ENCODE data around the gene NGRN.
"Not testable (repeated sequence)": the region's sequence is repeated elsewhere in the genome, so short reads cannot be mapped to it uniquely, and the experiment has no call there.

NGRN gene

GRCh38 chr15:90300988-90301706, 35.7 kb downstream of the NGRN start:
- no peak for TF ChIP-seq SPI1 (IDR thresholded peaks at IDR 0.05; ENCODE audit: borderline replicate concordance, low read depth)
- TF ChIP-seq REST (IDR thresholded peaks at IDR 0.05; ENCODE audit: insufficient replicate concordance, low read depth), result no peak
- TF ChIP-seq CTCF (IDR thresholded peaks at IDR 0.05; ENCODE audit: insufficient read depth, low read length), result peak; percentile 72
- no peak for TF ChIP-seq POLR2AphosphoS5 (IDR thresholded peaks at IDR 0.05; ENCODE audit: low read depth)
- TF ChIP-seq GABPA (IDR thresholded peaks at IDR 0.05; ENCODE audit: low read depth), result no peak
- no peak overlapping the region for H3K27ac ChIP-seq (replicated peaks)
- H3K4me3 ChIP-seq (replicated peaks; ENCODE audit: insufficient read depth, low read length), result no peak overlapping the region
- DNase-seq (ENCODE audit: low read depth in 1 of 2, low spot score in 1 of 2), result peak; percentile 18 to 63
- no peaks in the 10 kb centered on the region for H3K27me3 ChIP-seq (ENCODE audit: insufficient read depth, poor library complexity, severe bottlenecking)

- H3K27ac ChIP-seq (replicated peaks), result no peak overlapping the region
- no peaks in the 10 kb centered on the region for H3K27me3 ChIP-seq (ENCODE audit: insufficient read depth, poor library complexity, severe bottlenecking)
- no peak for TF ChIP-seq CTCF (IDR thresholded peaks at IDR 0.05; ENCODE audit: insufficient read depth, low read length)
- no peak for TF ChIP-seq REST (IDR thresholded peaks at IDR 0.05; ENCODE audit: insufficient replicate concordance, low read depth)
- TF ChIP-seq GABPA (IDR thresholded peaks at IDR 0.05; ENCODE audit: low read depth), result no peak
- no peak for TF ChIP-seq SPI1 (IDR thresholded peaks at IDR 0.05; ENCODE audit: borderline replicate concordance, low read depth)
- TF ChIP-seq POLR2AphosphoS5 (IDR thresholded peaks at IDR 0.05; ENCODE audit: low read depth), result no peak
- no peak for DNase-seq (ENCODE audit: low read depth in 1 of 2, low spot score in 1 of 2)
- no peak overlapping the region for H3K4me3 ChIP-seq (replicated peaks; ENCODE audit: insufficient read depth, low read length)
Measured at GRCh38 chr15:90301707-90302300, 36.3 kb downstream of the NGRN start.

- not testable (repeated sequence) for DNase-seq (ENCODE audit: low read depth in 1 of 2, low spot score in 1 of 2); H3K27ac ChIP-seq (replicated peaks); H3K4me3 ChIP-seq (replicated peaks; ENCODE audit: insufficient read depth, low read length); H3K27me3 ChIP-seq (ENCODE audit: insufficient read depth, poor library complexity, severe bottlenecking)
Measured at GRCh38 chr15:90305355-90305754, 39.9 kb downstream of the NGRN start.

- no peaks in the 10 kb centered on the region for H3K27me3 ChIP-seq (ENCODE audit: insufficient read depth, poor library complexity, severe bottlenecking)
- DNase-seq (ENCODE audit: low read depth in 1 of 2, low spot score in 1 of 2), result no peak
- no peak overlapping the region for H3K27ac ChIP-seq (replicated peaks)
Measured at GRCh38 chr15:90305932-90306331, 40.5 kb downstream of the NGRN start.

More at GRCh38 chr15:90305932-90306331, 40.5 kb downstream of the NGRN start:
- TF ChIP-seq CTCF (IDR thresholded peaks at IDR 0.05; ENCODE audit: insufficient read depth, low read length) (no peak), GABPA (IDR thresholded peaks at IDR 0.05; ENCODE audit: low read depth) (no peak), POLR2AphosphoS5 (IDR thresholded peaks at IDR 0.05; ENCODE audit: low read depth) (no peak), REST (IDR thresholded peaks at IDR 0.05; ENCODE audit: insufficient replicate concordance, low read depth) (no peak), SPI1 (IDR thresholded peaks at IDR 0.05; ENCODE audit: borderline replicate concordance, low read depth) (no peak)
- no peak overlapping the region for H3K4me3 ChIP-seq (replicated peaks; ENCODE audit: insufficient read depth, low read length)

All from HL-60 (cell line).